ENCODE measurements around the gene PPP2R2B. TPM values are rescaled to one million over a fixed set of nuclear protein-coding genes. Genes with fewer than 3 reads are reported as not detected.
A peak's percentile ranks its signal among the peaks of the same experiment; 100 is the strongest.

PPP2R2B gene
- total RNA-seq, 4 donors from 2014 or later: 0.20 to 1.9 (median 1.3) TPM

DNA sequence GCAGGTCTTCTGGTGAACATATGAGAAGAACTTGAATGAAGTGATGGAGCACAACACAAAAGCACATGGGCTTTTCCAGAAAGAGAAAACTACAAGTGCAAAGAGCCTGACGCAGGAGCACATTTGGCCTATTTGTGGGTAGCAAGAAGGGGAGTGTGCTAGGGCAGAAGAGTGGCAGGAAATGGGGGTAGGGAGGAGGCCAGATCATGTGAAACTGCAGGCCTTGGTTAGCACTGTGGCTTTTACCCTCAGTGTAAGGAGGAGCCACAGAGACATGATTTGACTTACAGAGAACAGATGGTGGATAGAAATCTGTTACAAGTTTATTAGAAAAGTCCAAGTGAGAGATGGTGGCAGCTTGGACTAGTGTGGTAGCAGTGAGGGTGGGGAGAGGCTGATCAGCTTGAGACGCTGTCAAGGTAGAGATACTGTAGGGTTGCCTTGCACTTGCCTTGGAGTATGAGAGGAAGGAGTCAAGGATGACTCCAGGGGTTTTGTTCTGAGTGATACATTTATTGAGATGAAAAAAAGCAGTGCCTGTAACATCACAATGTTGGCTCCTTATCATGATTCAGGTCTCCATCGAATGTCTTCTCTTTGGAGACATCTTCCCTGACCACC, 126.7 kb downstream of the PPP2R2B start:
- H3K27me3 ChIP-seq: no peaks in the 10 kb centered on the region
- intact Hi-C loops (cut with DNase I; ENCODE audit: low total_unique reads) (no loop called here), in situ Hi-C loops (cut with MboI; ENCODE audit: low pct_ligation_motif_present in 1 of 4, low pct_unique_long_range_greater_than_20kb in 1 of 4, low sequenced_read_pairs in 3 of 4) (no loop called here)
- H3K4me1 ChIP-seq: no peaks in the 10 kb centered on the region
- TF ChIP-seq, protein P1, sequence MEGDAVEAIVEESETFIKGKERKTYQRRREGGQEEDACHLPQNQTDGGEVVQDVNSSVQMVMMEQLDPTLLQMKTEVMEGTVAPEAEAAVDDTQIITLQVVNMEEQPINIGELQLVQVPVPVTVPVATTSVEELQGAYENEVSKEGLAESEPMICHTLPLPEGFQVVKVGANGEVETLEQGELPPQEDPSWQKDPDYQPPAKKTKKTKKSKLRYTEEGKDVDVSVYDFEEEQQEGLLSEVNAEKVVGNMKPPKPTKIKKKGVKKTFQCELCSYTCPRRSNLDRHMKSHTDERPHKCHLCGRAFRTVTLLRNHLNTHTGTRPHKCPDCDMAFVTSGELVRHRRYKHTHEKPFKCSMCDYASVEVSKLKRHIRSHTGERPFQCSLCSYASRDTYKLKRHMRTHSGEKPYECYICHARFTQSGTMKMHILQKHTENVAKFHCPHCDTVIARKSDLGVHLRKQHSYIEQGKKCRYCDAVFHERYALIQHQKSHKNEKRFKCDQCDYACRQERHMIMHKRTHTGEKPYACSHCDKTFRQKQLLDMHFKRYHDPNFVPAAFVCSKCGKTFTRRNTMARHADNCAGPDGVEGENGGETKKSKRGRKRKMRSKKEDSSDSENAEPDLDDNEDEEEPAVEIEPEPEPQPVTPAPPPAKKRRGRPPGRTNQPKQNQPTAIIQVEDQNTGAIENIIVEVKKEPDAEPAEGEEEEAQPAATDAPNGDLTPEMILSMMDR (IDR thresholded peaks at IDR 0.05): no peak
- TF ChIP-seq POLR2AphosphoS5 (IDR thresholded peaks at IDR 0.05) (no peak), POLR2A (IDR thresholded peaks at IDR 0.05) (no peak), EP300 (IDR thresholded peaks at IDR 0.05; ENCODE audit: low read depth) (no peak)
- H3K27ac ChIP-seq: peak overlapping the region in 1 of 4 donors; percentile 15
- H3K4me3 ChIP-seq: no peak overlapping the region
- no peaks in the 10 kb centered on the region for H3K9me3 ChIP-seq
- peak; percentile 25 for DNase-seq
- H3K36me3 ChIP-seq: no peaks in the 10 kb centered on the region
- WGBS, 2 donors (ENCODE audit: low coverage in 1 of 2): 58 to 93% methylated on average over 2 to 3 of the region's 3 CpGs

- in situ Hi-C loops (cut with MboI; ENCODE audit: low pct_ligation_motif_present in 1 of 4, low pct_unique_long_range_greater_than_20kb in 1 of 4, low sequenced_read_pairs in 3 of 4) (no loop called here), intact Hi-C loops (cut with DNase I; ENCODE audit: low total_unique reads) (no loop called here)
- no peaks in the 10 kb centered on the region for H3K9me3 ChIP-seq
- WGBS, 2 donors (ENCODE audit: low coverage in 1 of 2): 29 to 54% methylated on average over 3 of the region's 3 CpGs
- H3K27ac ChIP-seq: no peak overlapping the region
- no peak for TF ChIP-seq POLR2AphosphoS5 (IDR thresholded peaks at IDR 0.05)
- TF ChIP-seq POLR2A (IDR thresholded peaks at IDR 0.05): no peak
- TF ChIP-seq, protein P1 (IDR thresholded peaks at IDR 0.05): no peak
- no peak for TF ChIP-seq EP300 (IDR thresholded peaks at IDR 0.05; ENCODE audit: low read depth)
- H3K27me3 ChIP-seq: no peaks in the 10 kb centered on the region
- H3K4me1 ChIP-seq: no peaks in the 10 kb centered on the region
- DNase-seq: no peak
- H3K36me3 ChIP-seq: no peaks in the 10 kb centered on the region
- H3K4me3 ChIP-seq: no peak overlapping the region
Observed at GRCh38 chr5:146751054-146751453, 127.5 kb downstream of the PPP2R2B start.

GRCh38 chr5:146748533-146748932, 130.0 kb downstream of the PPP2R2B start:
- TF ChIP-seq POLR2AphosphoS5 (IDR thresholded peaks at IDR 0.05) (no peak), POLR2A (IDR thresholded peaks at IDR 0.05) (no peak), EP300 (IDR thresholded peaks at IDR 0.05; ENCODE audit: low read depth) (no peak)
- TF ChIP-seq, protein P1 (IDR thresholded peaks at IDR 0.05): no peak
- intact Hi-C loops (cut with DNase I; ENCODE audit: low total_unique reads) (no loop called here), in situ Hi-C loops (cut with MboI; ENCODE audit: low pct_ligation_motif_present in 1 of 4, low pct_unique_long_range_greater_than_20kb in 1 of 4, low sequenced_read_pairs in 3 of 4) (no loop called here)
- H3K4me3 ChIP-seq: no peak overlapping the region
- no peak for DNase-seq
- H3K27me3 ChIP-seq: no peaks in the 10 kb centered on the region
- no peaks in the 10 kb centered on the region for H3K36me3 ChIP-seq
- H3K27ac ChIP-seq: no peak overlapping the region
- no peaks in the 10 kb centered on the region for H3K4me1 ChIP-seq
- no peaks in the 10 kb centered on the region for H3K9me3 ChIP-seq
- 88 to 100% methylated on average over 1 of the region's 1 CpG for WGBS, 2 donors (ENCODE audit: low coverage in 1 of 2)

- intact Hi-C loops (cut with DNase I; ENCODE audit: low total_unique reads): no loop called here
Observed at GRCh38 chr5:146745931-146746577, 132.5 kb downstream of the PPP2R2B start.

More at GRCh38 chr5:146745931-146746577, 132.5 kb downstream of the PPP2R2B start:
- H3K4me3 ChIP-seq: no peak overlapping the region
- H3K4me1 ChIP-seq: no peaks in the 10 kb centered on the region
- in situ Hi-C loops (cut with MboI; ENCODE audit: low pct_ligation_motif_present in 1 of 4, low pct_unique_long_range_greater_than_20kb in 1 of 4, low sequenced_read_pairs in 3 of 4): no loop called here
- TF ChIP-seq POLR2AphosphoS5 (IDR thresholded peaks at IDR 0.05) (no peak), POLR2A (IDR thresholded peaks at IDR 0.05) (no peak), EP300 (IDR thresholded peaks at IDR 0.05; ENCODE audit: low read depth) (no peak)
- TF ChIP-seq, protein P1 (IDR thresholded peaks at IDR 0.05): no peak
- 43 to 83% methylated on average over 1 to 5 of the region's 5 CpGs for WGBS, 2 donors (ENCODE audit: low coverage in 1 of 2)
- no peaks in the 10 kb centered on the region for H3K36me3 ChIP-seq
- DNase-seq: no peak
- no peaks in the 10 kb centered on the region for H3K9me3 ChIP-seq
- H3K27me3 ChIP-seq: no peaks in the 10 kb centered on the region
- no peak overlapping the region for H3K27ac ChIP-seq

All from transverse colon (tissue), 4 donors.